ENCODE data around the gene SLC24A3.

Gene SLC24A3

GRCh38 chr20:19256906-19257595, 44.6 kb downstream of the SLC24A3 start:
- H3K27ac ChIP-seq (ENCODE audit: low read depth, low read length): no peak overlapping the region
- H3K27me3 ChIP-seq (ENCODE audit: control insufficient read depth, insufficient read depth, low read length): no peaks in the 10 kb centered on the region
- H3K4me3 ChIP-seq (ENCODE audit: low read depth, low read length): no peak overlapping the region
- no peaks in the 10 kb centered on the region for H3K9me3 ChIP-seq (ENCODE audit: control insufficient read depth, insufficient read depth, low read depth, low read length)
- no peaks in the 10 kb centered on the region for H3K36me3 ChIP-seq (ENCODE audit: control insufficient read depth, insufficient read depth, low read length)
- no peak overlapping the region for H3K9ac ChIP-seq (ENCODE audit: low read length)
- no peaks in the 10 kb centered on the region for H3K4me1 ChIP-seq (ENCODE audit: control insufficient read depth, insufficient read depth, low read length)

DNA sequence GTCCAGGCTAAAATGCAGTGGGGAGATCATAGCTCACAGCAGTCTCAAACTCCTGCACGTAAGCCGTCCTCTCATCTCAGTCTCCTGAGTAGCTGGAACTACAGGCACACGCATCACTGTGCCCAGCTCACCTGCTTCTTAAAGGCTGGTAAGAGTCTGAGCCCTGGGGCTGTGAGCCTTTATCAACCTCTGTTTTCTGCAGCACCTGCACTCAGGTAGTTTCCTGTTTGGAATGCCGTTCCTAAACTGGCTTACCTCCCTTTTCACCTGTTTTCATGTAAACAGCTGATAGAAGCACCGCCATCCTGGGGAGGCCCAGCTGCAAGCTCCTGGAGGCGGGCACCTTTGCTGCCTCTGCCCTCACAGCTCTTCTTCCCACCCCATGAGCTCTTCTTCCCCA, 45.4 kb downstream of the SLC24A3 start:
- no peaks in the 10 kb centered on the region for H3K27me3 ChIP-seq (ENCODE audit: control insufficient read depth, insufficient read depth, low read length)
- no peak overlapping the region for H3K9ac ChIP-seq (ENCODE audit: low read length)
- no peaks in the 10 kb centered on the region for H3K9me3 ChIP-seq (ENCODE audit: control insufficient read depth, insufficient read depth, low read depth, low read length)
- H3K27ac ChIP-seq (ENCODE audit: low read depth, low read length): no peak overlapping the region
- H3K4me1 ChIP-seq (ENCODE audit: control insufficient read depth, insufficient read depth, low read length): no peaks in the 10 kb centered on the region
- no peaks in the 10 kb centered on the region for H3K36me3 ChIP-seq (ENCODE audit: control insufficient read depth, insufficient read depth, low read length)
- H3K4me3 ChIP-seq (ENCODE audit: low read depth, low read length): no peak overlapping the region

- no peak overlapping the region for H3K4me3 ChIP-seq (ENCODE audit: low read depth, low read length)
- H3K27me3 ChIP-seq (ENCODE audit: control insufficient read depth, insufficient read depth, low read length): no peaks in the 10 kb centered on the region
- no peaks in the 10 kb centered on the region for H3K36me3 ChIP-seq (ENCODE audit: control insufficient read depth, insufficient read depth, low read length)
- no peaks in the 10 kb centered on the region for H3K4me1 ChIP-seq (ENCODE audit: control insufficient read depth, insufficient read depth, low read length)
- H3K9me3 ChIP-seq (ENCODE audit: control insufficient read depth, insufficient read depth, low read depth, low read length): no peaks in the 10 kb centered on the region
- no peak overlapping the region for H3K27ac ChIP-seq (ENCODE audit: low read depth, low read length)
- H3K9ac ChIP-seq (ENCODE audit: low read length): no peak overlapping the region
Observed at GRCh38 chr20:19259141-19259591, 46.7 kb downstream of the SLC24A3 start.

DNA sequence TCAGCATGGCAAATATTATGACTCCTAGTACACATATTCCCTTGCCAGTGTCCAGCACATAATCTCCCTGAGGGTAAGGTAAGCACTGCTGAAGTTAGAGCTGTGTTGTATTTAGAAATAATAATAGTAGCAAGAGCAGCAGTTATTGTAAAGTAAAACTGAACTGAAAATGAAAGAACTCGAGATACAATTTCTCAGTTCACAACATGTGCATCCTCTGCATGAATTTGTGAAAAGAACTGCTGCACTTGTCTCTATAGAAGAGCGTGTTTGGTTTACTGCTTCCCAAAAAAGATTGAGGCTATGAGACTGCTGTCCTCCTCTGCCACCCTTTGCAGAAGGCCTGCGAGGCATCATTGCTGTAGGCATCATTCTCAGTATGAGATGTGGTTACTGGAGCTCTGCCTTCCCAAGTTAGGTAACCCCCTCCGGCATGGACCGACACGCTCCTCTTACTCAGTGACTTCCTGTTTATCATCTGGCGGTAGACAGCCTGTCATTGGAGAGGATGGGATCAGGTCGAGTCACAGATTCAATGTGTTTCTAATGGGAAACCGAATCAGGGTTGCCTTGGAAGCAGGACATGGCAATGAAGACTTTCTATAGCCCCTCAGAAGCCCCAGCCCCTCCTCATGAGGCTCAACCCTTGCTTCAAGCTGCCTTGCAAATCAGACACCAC, 48.1 kb downstream of the SLC24A3 start:
- Histone ChIP-seq H3K4me3 (ENCODE audit: low read depth, low read length) (no peak overlapping the region), H3K36me3 (ENCODE audit: control insufficient read depth, insufficient read depth, low read length) (no peaks in the 10 kb centered on the region), H3K9me3 (ENCODE audit: control insufficient read depth, insufficient read depth, low read depth, low read length) (no peaks in the 10 kb centered on the region), H3K9ac (ENCODE audit: low read length) (no peak overlapping the region), H3K4me1 (ENCODE audit: control insufficient read depth, insufficient read depth, low read length) (no peaks in the 10 kb centered on the region), H3K27ac (ENCODE audit: low read depth, low read length) (no peak overlapping the region), H3K27me3 (ENCODE audit: control insufficient read depth, insufficient read depth, low read length) (no peaks in the 10 kb centered on the region)

DNA sequence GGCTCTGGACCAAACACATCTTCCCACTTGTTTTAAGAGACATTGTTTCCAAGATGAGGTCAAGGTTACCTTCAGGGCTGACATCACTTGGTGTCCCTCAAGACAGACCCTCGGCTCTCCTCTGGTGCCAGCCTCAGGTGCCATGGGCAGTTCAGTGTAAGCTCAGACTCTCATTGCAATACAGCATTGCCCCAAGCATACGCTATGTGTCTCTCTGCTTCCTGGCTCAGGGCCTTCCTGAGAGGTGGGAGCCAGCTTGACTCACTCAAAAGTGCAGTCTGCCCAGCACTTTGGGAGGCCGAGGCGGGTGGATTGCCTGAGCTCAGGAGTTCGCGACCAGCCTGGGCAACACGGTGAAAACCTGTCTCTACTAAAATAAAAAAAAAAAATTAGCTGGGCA, 51.7 kb downstream of the SLC24A3 start:
- Histone ChIP-seq H3K27ac (ENCODE audit: low read depth, low read length) (no peak overlapping the region), H3K9ac (ENCODE audit: low read length) (no peak overlapping the region), H3K27me3 (ENCODE audit: control insufficient read depth, insufficient read depth, low read length) (no peaks in the 10 kb centered on the region), H3K4me1 (ENCODE audit: control insufficient read depth, insufficient read depth, low read length) (no peaks in the 10 kb centered on the region), H3K4me3 (ENCODE audit: low read depth, low read length) (no peak overlapping the region), H3K9me3 (ENCODE audit: control insufficient read depth, insufficient read depth, low read depth, low read length) (no peaks in the 10 kb centered on the region), H3K36me3 (ENCODE audit: control insufficient read depth, insufficient read depth, low read length) (no peaks in the 10 kb centered on the region)

DNA sequence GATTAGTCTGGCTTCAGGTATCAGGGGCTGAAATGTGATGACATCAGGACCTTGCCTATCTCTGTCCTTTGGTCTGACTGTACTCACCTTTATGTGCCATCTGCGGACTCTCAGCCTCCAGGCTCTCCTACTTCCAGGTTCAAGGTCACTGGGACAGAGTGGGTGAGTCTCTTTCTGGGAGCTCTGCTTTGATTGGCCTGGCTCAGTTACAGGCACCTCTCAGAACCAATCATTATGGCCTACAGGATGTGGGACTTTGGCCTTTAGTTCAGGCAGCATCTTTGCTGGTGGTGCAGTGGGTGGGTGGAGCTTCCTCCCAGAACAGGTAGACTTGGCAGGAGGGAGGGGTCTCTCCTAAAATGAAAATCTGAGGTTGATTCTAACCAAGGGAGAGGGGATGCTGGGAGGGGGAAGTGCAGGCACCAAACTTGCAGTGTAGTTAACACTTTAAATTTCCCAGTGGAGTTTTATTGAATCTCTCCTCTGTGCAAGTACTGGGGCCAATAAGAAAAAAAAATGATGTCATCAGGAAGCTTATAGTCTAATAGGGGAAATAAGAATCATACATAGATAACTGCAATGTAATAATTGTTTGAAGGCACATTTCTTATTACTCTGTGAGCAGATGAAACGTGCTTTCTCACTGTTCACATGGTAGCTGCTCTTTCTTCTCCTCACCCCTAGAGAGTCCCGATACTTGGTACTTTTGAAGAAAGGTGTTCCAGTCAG, 53.4 kb downstream of the SLC24A3 start:
- no peaks in the 10 kb centered on the region for H3K36me3 ChIP-seq (ENCODE audit: control insufficient read depth, insufficient read depth, low read length)
- H3K9me3 ChIP-seq (ENCODE audit: control insufficient read depth, insufficient read depth, low read depth, low read length): no peaks in the 10 kb centered on the region
- H3K27me3 ChIP-seq (ENCODE audit: control insufficient read depth, insufficient read depth, low read length): no peaks in the 10 kb centered on the region
- no peak overlapping the region for H3K27ac ChIP-seq (ENCODE audit: low read depth, low read length)
- no peak overlapping the region for H3K9ac ChIP-seq (ENCODE audit: low read length)
- no peak overlapping the region for H3K4me3 ChIP-seq (ENCODE audit: low read depth, low read length)
- no peaks in the 10 kb centered on the region for H3K4me1 ChIP-seq (ENCODE audit: control insufficient read depth, insufficient read depth, low read length)

DNA sequence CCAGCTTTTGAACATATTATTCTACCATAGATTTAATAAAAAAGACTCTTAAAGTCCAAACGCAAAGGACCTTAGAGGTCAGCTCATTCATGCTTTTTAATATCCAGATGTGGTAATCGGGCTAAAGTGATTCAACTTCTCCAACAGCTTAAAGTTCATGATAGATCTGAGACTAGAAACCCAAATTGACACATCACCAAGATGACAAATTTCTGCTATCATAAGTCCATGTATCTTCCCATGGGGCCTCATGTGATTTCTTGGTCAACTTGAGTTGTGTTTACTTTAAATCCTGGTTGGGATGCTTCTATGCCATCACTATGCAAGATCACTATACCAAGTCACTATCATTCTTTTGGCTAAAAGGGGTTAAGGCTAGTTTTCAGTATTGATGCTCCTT, 56.0 kb downstream of the SLC24A3 start:
- Histone ChIP-seq H3K27me3 (ENCODE audit: control insufficient read depth, insufficient read depth, low read length) (no peaks in the 10 kb centered on the region), H3K4me3 (ENCODE audit: low read depth, low read length) (no peak overlapping the region), H3K36me3 (ENCODE audit: control insufficient read depth, insufficient read depth, low read length) (no peaks in the 10 kb centered on the region), H3K9me3 (ENCODE audit: control insufficient read depth, insufficient read depth, low read depth, low read length) (no peaks in the 10 kb centered on the region), H3K27ac (ENCODE audit: low read depth, low read length) (no peak overlapping the region), H3K9ac (ENCODE audit: low read length) (no peak overlapping the region), H3K4me1 (ENCODE audit: control insufficient read depth, insufficient read depth, low read length) (no peaks in the 10 kb centered on the region)

DNA sequence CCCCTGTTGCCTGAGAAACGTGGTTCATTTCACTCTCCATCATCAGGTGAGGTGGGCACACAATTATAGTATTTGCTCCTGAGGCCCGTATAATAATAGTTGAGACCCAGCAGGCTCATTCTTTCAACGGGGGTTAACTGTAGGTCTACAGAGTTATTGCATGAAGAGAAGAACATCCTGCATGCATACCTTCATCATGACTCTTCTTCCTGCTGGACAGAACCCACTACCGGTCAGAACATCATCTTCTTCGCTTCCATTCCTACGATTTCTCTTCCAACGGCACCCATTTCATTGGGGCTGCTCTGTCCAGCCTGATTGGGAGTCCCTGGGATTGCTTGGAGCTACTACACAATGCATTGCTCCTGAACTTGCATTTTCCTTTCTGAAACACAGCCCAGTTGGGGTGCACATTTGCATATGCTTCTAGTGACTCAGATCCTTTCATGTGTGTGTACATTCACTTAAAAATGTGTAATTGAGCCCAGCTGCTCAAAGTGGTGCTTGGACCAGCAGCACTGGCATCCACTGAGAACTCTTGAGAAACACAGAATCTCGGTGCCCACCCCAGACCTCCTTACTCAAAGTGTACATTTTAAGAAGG, 57.4 kb downstream of the SLC24A3 start:
- Histone ChIP-seq H3K27ac (ENCODE audit: low read depth, low read length) (no peak overlapping the region), H3K4me1 (ENCODE audit: control insufficient read depth, insufficient read depth, low read length) (no peaks in the 10 kb centered on the region), H3K36me3 (ENCODE audit: control insufficient read depth, insufficient read depth, low read length) (no peaks in the 10 kb centered on the region), H3K27me3 (ENCODE audit: control insufficient read depth, insufficient read depth, low read length) (no peaks in the 10 kb centered on the region), H3K4me3 (ENCODE audit: low read depth, low read length) (no peak overlapping the region), H3K9me3 (ENCODE audit: control insufficient read depth, insufficient read depth, low read depth, low read length) (no peaks in the 10 kb centered on the region), H3K9ac (ENCODE audit: low read length) (no peak overlapping the region)

DNA sequence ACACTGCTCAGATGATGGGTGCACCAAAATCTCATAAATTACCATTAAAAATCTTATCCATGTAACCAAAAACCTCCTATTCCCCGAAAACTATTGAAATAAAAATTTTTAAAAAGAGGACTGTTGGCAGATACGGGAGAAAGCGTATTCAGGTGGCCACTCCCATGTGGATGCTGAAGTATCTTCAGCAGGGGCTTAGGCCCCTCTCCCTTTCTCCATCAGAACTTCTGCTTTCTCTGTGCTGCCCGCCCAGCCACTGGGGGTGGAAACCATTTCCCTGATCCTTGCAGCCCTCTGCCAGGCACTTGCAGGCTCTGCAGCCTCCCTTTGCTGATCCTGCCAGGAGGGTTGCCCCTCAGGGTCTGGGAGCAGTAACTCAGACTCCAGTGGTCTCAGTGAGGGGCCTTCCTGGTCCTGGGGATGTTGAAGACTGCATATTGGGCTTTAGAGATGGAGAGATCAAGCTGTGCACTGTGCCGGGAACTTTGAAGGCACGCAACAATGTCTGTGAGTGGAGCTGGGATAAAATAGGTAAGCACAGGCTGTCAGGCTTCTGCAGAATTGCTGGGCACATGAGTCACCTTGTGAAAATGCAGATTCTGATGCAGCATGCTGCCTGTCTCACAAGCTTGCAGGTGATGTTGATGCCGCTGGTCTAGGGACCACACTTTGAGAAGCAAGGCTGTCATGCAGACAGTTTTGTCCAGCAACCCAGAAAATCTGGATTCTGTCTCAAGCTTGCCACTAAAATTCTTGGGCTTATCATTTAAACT, 59.6 kb downstream of the SLC24A3 start:
- no peaks in the 10 kb centered on the region for H3K36me3 ChIP-seq (ENCODE audit: control insufficient read depth, insufficient read depth, low read length)
- no peak overlapping the region for H3K9ac ChIP-seq (ENCODE audit: low read length)
- H3K4me1 ChIP-seq (ENCODE audit: control insufficient read depth, insufficient read depth, low read length): no peaks in the 10 kb centered on the region
- no peaks in the 10 kb centered on the region for H3K27me3 ChIP-seq (ENCODE audit: control insufficient read depth, insufficient read depth, low read length)
- no peak overlapping the region for H3K27ac ChIP-seq (ENCODE audit: low read depth, low read length)
- no peak overlapping the region for H3K4me3 ChIP-seq (ENCODE audit: low read depth, low read length)
- no peaks in the 10 kb centered on the region for H3K9me3 ChIP-seq (ENCODE audit: control insufficient read depth, insufficient read depth, low read depth, low read length)

DNA sequence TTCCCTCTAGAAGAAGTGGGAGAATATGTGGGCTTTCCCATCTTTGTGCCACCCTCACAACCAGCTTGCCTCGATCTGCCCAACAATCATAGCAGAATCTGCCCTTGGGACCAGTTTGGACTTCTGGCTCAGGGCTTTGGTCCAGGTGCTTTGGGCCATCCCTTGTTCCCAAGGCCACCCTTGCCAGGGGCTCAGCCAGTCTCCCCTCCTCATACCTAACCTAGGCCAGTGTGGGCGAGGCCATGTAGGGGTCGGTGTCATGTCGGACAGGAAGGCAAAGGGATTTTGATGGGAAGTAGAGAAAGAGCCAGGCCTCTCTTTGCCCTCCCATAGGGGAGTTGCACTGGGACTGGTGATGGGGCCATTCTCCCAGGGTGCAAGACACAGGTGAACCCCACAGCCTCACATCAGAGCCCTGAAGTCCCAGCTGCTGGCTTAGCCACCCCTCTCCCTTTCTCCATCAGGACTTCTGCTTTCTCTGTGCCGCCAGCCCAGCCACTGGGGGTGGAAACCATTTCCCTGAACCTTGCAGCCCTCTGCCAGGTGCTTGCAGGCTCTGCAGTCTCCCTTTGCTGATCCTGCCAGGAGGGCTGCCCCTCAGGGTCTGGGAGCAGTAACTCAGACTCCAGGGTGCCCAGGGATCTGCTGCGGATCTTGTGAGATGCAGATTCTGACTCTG, 60.7 kb downstream of the SLC24A3 start:
- H3K9ac ChIP-seq (ENCODE audit: low read length): no peak overlapping the region
- no peaks in the 10 kb centered on the region for H3K4me1 ChIP-seq (ENCODE audit: control insufficient read depth, insufficient read depth, low read length)
- H3K4me3 ChIP-seq (ENCODE audit: low read depth, low read length): no peak overlapping the region
- no peaks in the 10 kb centered on the region for H3K9me3 ChIP-seq (ENCODE audit: control insufficient read depth, insufficient read depth, low read depth, low read length)
- H3K36me3 ChIP-seq (ENCODE audit: control insufficient read depth, insufficient read depth, low read length): no peaks in the 10 kb centered on the region
- H3K27me3 ChIP-seq (ENCODE audit: control insufficient read depth, insufficient read depth, low read length): no peaks in the 10 kb centered on the region
- H3K27ac ChIP-seq (ENCODE audit: low read depth, low read length): no peak overlapping the region
